HG03280 (cell line): Measurements from ENCODE around the gene ZNF837.
"Not testable (repeated sequence)": the region's sequence is repeated elsewhere in the genome, so short reads cannot be mapped to it uniquely, and the experiment has no call there.

ENCODE experiments used
- ATAC-seq: cut with Tn5 transposase; IDR thresholded peaks from one replicate; pipeline ENCODE4 v1.9.1; 2021; ENCODE audit warnings: mild to moderate bottlenecking, moderate library complexity; ENCODE audit not compliant: unreplicated experiment

Gene ZNF837

GRCh38 chr19:58380662-58381459 lies at the start of gene ZNF837:
Gene ZNF837 (minus strand): TSS chr19:58381030. CDS start chr19:58369332, 11,698 bp downstream.
- peak; percentile 78 for ATAC-seq

- no peak for ATAC-seq
Measured at GRCh38 chr19:58429745-58430144, 48.9 kb upstream of the ZNF837 start.

- ATAC-seq, result no peak
Measured at GRCh38 chr19:58428617-58429016, 47.8 kb upstream of the ZNF837 start.

GRCh38 chr19:58417071-58417470 lies 36.2 kb upstream of the ZNF837 start:
- no peak for ATAC-seq

GRCh38 chr19:58416604-58417003 lies 35.8 kb upstream of the ZNF837 start:
- ATAC-seq, result no peak

GRCh38 chr19:58409010-58409790 lies 28.4 kb upstream of the ZNF837 start:
- no peak for ATAC-seq

GRCh38 chr19:58408152-58409009 lies 27.6 kb upstream of the ZNF837 start, which contains the start of gene ZNF584:
Gene ZNF584 (plus strand): TSS chr19:58408649. CDS start chr19:58409148, 499 bp downstream.
- ATAC-seq, result peak; percentile 91

- ATAC-seq, result no peak
Measured at GRCh38 chr19:58407658-58408151, 26.9 kb upstream of the ZNF837 start.

GRCh38 chr19:58406818-58407657 lies 26.2 kb upstream of the ZNF837 start:
- no peak for ATAC-seq

GRCh38 chr19:58403920-58404478 lies 23.2 kb upstream of the ZNF837 start:
- not testable (repeated sequence) for ATAC-seq

- no peak for ATAC-seq
Measured at GRCh38 chr19:58401840-58402421, 21.1 kb upstream of the ZNF837 start.

- peak; percentile 97 for ATAC-seq
Measured at GRCh38 chr19:58400916-58401839, 20.3 kb upstream of the ZNF837 start.

- no peak for ATAC-seq
Measured at GRCh38 chr19:58400316-58400915, 19.6 kb upstream of the ZNF837 start.

GRCh38 chr19:58399903-58400302 lies 19.1 kb upstream of the ZNF837 start:
- ATAC-seq, result no peak

- ATAC-seq, result no peak
Measured at GRCh38 chr19:58398545-58398944, 17.7 kb upstream of the ZNF837 start.

GRCh38 chr19:58398087-58398486 lies 17.3 kb upstream of the ZNF837 start:
- no peak for ATAC-seq

- no peak for ATAC-seq
Measured at GRCh38 chr19:58397533-58398037, 16.8 kb upstream of the ZNF837 start.
